NCI-H460 (cell line): ENCODE results near the gene SOX9. TPM values are rescaled to one million over a fixed set of nuclear protein-coding genes. Genes with fewer than 3 reads are reported as not detected.
"Not testable (repeated sequence)": the region's sequence is repeated elsewhere in the genome, so short reads cannot be mapped to it uniquely, and the experiment has no call there.

ENCODE experiments used
- DNase-seq: peaks from one replicate; pipeline ENCODE4 v3.0.0-alpha.2; 2016; ENCODE audit warnings: low read depth; ENCODE audit errors: extremely low read depth
- total RNA-seq: library from RNA; depleted of rRNA; stranded (reverse); fragments of >200 nt; shearing (Covaris generic); gene quantifications from 2 replicates; pipeline ENCODE4 v1.2.3, GENCODE V29; 2014

The SOX9 gene
- total RNA-seq, 1 experiment from 2014 or later = 46.4 TPM

DNA sequence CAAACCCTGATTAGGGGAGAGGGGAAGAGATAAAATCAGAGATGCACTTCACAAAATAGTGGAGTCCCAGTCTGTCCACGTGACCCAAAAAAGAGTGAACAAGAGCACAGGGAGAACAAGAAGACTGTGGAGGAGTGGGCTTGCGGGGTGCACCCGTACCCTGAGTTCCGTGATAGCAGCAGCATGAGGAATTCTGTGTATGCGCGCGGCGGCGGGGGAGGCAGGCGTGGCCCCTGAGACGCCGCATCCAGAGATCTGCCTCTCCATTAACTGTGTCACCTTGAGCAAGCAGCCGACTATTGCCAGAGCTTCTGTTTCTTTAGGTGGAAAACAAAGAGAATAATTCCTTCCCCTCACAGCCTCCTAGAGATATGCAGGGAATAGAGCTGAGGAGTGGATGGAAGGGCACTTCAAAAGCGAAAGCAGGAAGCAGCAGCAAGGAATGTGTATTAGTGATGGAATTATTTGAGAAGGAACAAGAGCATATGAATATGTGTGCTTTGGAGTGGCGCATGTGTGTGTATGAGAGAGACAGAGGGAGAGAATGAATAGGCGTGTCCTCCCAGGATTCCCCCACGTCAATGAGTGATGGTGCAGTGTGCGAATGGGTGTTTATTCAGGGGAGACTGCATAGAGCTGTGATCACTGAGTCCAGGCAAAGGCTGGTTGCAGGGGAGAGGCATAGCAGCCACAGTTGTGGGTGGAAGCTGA is 10.4 kb upstream of the SOX9 start:
- DNase-seq = peak; percentile 61

DNA sequence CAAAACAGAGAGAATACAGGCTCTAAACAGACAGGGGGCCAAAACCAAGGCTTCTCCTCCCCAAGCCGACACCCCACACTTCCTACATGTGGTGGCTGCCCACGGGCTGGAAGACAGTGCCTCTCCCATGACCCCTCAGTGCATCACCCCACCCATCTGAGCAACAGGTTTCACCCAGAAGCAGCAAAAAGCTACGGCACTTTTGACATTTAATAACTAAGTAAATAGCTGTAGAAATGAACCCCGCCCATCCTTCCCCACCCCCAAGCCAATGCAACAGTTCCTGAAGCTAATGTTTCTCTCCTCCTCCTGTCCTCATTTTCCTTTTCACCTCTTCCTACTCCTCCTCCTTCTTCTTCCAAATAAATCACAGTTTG is 9.9 kb upstream of the SOX9 start:
- no peak for DNase-seq

GRCh38 chr17:72111336-72111923 is 9.4 kb upstream of the SOX9 start:
- no peak for DNase-seq

DNA sequence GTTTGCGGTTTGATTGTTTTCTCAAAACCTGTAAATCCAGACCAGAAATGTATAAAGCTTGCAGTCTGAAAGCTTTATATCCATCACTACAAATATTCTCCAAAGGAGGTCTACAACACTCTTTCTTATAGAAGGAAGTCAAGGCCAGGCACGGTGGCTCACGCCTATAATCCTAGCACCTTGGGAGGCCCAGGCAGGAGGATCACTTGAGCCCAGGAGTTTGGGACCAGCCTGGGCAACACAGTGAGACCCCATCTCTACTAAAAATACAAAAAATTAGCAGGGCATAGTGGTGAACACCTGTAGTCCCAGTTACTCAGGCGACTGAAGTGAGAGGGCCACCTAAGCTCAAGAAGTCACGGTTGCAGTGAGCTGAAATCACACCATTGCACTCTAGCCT is 8.9 kb upstream of the SOX9 start:
- DNase-seq = not testable (repeated sequence)

GRCh38 chr17:72113751-72114150 is 7.1 kb upstream of the SOX9 start:
- DNase-seq = no peak

DNA sequence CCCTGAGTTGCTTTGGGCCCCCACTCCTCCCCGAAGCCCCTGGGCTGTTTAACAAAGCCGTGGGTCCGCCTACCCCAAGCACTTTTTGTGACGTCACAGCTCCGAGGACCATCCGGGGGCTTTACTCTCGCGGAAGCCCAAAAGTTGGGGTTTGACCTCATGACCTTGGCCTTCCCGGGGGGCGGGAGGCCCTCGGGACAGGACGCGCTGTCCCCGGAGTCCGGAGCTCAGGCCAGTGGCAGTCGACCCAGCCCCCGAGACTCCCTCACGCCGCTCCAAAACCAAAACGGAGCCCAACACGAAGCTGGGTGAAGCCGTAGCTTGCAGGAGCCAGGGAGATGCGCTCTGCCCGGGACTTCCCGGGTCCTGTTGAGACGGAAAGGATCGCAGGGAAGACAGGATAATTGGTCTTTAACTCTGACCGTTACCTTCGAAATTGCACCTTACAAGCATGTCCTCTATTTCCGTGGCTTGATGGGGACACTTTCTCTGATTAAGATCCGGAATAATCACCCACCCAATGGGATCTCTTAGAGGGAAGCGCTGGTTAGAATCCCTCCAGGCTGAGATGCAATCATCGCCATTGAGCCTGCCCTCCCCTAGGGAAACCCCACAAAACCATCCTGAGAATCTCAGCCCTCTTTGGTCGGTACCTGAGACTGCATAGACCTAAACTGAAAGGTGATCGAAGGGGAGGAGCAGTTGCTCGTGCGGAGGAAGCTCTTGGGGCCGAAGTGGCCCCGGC is 4.9 kb upstream of the SOX9 start:
- DNase-seq = no peak

DNA sequence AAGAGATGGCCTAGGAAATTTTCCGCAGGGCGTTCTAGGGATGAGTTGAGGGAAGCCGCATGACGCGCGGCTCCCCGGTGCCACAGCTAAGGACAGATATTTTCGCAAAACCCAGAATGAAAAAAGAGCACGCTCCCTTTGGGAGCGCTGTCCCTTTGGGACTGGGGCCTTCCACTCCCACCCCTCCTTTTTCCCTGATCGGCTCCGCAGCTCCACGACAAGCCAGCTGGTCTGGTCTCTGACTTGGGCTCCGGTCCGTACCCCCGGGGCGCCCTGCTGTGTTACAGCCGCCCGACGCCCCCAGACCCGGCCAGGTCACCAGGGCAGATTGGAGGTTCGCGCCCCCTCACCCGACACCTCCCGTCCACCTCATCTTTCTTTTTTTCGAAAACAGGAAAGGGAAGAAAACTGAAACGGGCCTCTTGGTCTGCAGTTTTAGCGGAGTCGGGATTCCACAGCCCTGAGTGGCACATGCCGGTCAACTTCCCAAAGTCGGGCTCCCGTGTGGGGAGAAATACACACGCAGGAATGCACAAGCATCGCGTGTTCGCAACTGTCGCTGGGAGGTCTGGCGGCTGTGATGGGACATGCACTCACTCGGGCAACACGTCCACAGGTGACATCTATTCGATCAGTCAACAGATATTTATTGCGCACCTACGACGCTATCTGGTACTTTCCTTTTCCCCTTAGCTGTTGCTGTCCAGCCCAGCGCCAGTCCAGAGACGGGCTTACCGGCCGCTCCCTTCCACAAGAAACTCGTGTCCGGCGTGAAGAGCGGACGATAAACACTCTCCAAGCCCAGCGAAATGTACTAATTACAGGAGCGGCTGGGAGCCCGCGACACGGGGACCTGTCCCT is 3.9 kb upstream of the SOX9 start:
- no peak for DNase-seq

- DNase-seq = no peak
Measured at GRCh38 chr17:72117535-72118334, 3.1 kb upstream of the SOX9 start.

DNA sequence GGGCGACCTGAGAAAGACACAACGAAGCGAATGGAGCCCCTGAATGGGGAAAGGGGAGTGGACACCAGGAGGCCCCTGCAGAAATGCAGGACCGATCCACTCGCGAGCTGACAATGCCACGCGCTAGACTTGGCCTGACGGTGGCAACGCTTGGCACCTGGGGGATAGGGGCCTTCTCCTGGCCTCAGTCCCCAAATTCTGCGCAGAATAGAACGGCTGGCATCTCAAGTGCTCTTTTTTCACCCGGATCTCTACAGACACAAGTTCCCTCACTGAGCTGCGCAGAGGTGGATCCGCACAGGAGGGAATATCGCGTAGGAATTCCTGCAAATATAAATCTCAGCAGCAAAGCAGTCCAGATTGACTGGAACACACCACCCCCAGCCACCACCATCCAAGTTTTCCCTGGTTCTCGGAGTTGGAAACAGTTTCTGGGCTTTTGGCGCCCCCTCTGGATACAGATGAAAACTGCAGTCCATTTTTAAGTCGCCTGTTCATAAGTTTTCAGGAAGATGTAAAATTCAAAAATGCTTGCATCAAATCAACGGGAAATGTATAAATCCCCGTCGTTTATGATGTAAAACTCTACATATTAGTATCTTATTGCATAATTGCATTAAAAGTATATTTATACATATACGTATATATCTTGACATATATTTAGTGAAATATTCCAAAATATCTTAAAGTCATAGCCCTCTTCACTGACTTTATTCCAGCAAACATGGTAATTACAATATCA is 2.3 kb upstream of the SOX9 start:
- DNase-seq = peak; percentile 74

DNA sequence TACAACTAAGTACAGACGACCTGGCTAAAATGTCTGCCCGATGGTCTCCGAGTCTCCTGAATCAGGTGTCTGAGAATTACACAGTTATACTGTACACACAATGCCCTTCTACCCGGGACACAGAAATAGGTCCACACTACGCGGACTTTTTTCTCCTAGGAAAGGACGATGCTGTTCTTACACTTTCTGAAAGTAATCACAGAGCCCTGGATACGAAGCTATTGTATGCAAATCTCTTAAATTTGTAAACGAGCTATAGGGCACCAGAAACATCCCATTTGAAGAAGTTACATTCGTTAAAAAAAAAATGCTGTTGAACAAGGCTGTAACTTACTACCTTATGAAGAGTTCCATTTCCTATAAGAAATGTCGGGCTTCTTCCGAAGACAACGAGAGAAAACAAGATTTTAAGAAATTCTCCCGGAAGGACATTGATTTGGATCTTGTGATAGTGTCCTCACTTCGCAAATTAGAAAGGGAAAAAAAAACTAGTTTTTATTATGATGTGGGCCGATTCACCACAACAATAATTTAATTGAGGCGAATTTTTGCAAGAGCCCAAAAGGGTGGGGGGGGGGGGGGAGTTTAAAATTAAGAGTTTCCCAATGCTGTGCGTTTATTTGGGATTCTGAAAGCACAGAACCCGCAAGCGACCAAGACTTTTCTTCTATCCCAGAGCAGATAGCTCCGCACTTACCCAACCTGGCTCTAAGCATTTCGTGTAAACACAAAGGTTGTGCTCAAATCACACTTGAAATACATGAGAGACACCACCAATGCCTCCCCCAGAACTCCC is 1.5 kb upstream of the SOX9 start:
- DNase-seq = no peak

DNA sequence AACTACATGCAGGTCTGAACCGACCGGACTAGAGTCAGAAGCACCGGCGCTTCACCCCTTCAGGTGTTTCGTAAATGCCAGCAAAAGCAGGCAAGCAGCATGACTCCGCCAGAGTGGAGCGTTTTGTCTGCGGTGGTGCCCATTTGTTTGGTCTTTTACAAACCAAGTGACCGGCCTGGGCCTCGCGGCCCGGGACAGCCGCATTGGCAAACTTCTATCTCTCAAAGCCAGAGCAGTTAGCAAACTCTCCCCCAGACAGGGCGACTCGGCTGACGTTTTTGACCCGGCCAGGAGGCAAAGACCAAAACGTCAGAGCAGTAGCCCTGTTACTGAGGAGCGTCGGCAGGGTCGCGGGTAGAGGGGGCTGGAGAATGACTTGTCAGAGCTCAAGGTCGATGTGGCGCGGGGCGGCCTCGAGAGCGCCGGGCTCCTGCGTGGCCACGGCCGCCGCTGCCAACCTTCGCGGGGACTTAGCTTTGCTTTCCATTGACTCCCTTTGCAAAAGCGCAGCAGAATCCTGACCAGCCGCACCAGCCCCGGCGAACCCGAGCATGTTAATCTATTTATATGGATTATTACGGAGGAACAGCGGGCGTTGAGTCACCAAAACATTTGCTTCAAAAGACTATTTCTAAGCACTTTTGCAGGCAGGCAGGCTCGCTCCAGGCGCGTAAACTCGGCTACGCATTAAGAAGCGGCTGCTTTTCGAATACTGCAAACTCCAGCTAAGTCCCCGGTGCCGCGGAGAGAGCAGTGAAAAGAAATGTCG is 763 bp upstream of the SOX9 start:
- DNase-seq = no peak

GRCh38 chr17:72121164-72122009 is 567 bp downstream of the SOX9 start:
- DNase-seq = no peak

DNA sequence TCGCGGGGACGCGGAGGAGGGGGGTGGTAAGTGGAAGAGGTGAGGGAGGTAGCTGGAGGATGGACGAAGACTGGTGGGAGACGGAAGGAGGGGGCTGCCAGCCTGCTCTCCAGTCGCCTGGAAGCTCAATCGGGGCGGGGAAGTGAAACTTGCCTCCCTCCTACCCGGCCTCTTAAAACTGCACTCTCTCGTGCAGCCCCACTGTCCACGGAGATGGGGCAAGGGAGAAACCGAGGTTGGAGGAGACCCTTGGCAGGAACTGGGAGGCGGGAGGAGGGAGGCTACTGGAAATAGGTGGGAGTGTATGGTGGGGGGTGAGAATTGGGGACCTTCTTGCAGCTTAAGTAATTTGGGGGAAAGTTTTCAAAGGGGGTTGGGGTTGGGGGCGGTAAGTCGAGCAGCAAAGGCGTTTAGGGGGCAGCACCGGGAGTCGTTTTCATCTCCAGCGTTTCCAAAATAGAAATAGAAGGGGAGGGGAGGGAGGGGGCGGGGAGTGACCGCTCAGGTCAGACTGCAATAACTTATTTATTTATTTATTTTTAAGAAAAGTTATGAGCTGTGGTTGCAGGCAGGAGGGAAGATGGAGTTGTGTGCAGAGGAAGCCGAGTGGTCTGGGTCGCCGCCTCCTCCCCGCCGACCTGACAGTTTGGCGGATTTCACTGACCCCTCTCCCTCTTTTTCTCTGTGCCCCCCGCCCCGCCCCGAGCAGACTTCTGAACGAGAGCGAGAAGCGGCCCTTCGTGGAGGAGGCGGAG is 1.4 kb downstream of the SOX9 start:
- DNase-seq = no peak

DNA sequence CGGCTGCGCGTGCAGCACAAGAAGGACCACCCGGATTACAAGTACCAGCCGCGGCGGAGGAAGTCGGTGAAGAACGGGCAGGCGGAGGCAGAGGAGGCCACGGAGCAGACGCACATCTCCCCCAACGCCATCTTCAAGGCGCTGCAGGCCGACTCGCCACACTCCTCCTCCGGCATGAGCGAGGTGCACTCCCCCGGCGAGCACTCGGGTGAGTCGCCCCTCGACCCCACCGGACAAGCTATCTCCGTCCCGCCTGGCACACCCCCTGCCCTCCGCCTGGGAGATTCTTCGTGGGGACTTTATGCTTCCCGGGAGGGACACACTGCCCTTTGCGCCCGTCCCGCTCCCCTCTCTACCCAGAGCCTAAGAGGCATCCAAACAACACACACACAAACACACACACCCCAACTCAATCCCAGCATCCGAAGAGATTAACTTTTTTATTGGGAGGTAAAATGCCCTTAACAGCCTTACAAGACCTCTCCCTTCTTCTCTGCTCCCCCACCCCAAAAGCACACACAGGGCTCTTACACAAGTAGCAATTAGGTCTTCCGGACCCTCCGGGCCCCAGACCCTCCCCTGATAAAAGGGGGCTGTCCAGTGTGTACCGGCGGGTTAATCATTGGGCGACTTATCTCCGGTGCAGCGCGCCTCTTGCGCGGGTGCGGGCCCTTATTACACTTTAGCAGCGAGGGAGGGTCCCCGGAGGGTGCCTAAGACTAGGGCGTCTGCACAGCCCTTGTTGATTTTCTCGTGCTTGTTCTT is 2.1 kb downstream of the SOX9 start:
- DNase-seq = no peak
